GM19023 (cell line): ENCODE measurements around the gene ALPP.

Experiments used
- ATAC-seq: cut with Tn5 transposase; IDR thresholded peaks from one replicate; pipeline ENCODE4 v1.9.1; 2021; ENCODE audit warnings: mild to moderate bottlenecking, moderate library complexity; ENCODE audit not compliant: unreplicated experiment

The ALPP gene

DNA sequence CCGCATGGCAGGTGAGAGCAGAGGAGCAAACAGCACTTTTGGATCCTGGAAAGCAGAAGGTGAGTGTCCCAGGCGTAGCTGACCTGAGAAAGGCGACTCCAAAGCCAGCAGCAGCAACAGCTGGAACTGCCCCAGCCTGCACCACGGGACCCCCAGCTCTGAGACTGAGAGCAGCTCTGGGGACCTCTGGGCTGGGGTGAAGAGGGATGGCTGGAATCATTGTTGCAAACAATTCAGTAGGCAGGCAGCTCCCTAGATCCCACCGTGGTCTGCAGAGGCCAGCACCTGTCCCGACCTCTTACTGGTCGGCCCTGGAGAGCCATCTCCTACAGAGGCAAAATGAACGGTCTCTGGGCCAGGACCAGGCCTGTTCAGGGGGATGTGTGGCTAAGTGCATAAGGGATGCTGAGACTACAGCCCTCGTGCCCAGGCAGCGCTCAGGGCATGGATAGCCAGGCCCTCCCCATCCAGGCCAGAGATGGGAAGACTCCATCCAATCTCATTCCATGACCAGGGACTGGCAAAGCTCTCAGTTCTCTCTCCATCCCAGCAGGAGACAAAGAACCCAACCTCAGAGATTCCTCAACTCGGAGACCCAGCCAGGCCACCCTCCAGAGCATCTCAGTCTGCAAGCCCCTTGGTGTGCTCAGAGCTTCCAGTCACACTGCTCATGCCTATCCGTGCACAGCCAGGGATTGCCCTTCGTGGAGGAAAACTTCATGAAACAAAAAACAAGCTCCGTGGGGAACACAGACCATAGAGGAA is 38.2 kb upstream of the ALPP start:
- ATAC-seq: no peak

DNA sequence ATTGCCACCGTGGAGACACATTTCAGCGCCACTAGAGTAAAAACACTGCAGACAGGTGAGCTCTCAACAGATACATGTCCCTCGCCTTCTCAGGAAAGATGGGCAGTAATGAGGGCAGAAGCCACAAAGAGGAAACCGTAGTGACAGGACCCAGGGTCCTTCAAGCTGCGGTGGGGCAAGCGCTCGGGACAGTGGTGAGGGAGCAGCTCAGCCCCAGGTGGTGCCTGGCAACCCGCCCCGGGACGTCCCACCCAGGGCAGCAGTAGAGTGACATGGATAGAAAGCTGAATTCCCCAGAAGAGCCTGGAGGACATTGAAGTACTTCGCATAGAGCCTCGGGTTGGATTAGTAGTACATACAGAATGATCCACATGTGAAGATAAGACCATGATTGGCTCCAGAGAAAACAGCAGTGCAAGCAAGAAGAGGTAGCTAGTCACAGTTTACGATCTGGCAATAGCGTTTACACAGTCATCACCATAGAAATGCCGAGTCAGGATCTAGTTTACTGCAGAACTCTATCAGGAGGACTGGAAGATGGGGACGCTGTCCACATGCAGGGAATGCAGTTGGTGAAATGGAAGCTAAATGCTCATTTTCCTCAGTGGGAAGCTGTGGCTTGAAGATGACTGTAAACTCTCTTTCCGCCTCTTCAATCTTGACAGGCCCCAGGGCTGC is 37.4 kb upstream of the ALPP start:
- no peak for ATAC-seq

DNA sequence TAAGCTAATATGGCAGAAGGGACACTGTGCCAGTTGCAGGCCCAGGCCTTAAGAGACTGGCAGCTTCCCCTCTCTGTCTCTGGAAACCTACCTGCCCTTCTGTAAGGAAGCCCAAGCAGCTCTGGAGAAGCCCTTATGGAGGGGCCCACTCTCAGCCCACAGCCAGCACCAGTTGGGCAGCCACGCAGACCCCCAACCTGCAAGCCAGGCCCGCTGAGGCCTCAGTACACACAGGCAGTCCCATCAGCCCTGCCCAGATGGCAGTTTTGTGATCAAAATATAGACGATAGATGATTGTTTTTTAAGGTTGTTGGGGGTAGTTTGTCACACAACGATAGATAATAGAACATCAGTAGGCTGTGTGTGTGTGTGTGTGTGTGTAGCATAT is 36.8 kb upstream of the ALPP start:
- ATAC-seq: no peak

DNA sequence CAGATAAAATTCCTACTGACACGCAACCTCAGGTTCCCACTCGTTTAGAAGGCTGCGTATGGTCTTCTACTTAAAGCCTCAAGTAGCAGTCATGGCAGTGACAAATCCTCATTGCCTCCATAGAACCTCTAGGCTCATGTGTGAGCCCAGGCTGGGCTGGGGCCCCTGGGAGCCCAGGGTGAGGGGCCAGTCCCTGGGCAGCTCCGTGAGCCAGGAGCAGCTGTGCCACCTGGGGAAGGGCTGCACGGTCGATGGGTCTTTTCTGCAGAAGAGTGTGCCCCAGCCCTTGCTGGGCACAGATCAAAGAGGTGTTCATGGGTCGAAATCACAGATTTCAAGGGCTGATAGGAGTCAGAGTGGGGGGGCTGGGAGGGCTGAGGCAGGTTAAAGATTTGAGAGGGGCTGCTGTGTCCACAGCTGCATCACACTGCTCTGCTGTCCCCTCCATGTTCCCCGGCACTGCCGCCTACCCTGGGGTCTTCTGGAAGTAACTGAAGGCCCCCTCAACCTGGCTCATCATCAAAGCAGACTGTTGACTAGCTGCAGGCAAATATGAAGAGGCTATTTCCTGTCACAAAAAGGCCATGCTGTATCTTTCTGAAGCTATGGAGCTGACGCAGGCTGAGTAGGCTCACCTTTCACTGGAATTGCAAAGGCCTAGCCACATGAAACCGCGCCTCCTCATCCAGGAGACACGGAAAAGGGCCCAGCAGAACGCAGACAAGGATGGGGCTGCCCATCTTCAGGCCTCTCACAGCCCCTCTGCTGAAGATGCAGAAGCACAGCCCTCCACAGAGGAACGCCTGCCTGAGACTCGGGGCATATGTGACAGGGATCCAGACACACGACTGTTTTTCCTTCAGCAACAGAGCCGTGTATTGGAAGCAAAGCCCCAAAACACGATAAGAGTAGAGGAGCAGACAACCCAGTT is 35.7 kb upstream of the ALPP start:
- ATAC-seq: no peak

DNA sequence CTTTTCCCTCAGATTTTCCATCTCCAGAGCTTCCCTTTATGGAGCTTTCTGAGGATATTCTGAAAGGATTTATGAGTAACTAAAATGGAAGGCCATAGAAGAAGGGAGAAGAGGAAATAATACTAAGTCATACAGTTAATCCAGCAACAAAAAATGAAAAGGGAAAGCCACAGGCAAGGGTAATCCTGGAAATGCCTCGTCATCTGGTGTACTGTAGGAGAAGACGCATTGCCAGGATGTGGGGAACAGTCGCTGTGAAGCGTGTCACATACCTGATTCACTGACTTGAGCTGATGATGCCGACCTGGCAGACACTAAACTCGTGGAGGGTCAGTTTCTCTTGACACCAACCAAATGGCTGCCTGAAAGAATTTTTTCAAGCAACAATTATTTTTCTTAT is 34.7 kb upstream of the ALPP start:
- no peak for ATAC-seq

DNA sequence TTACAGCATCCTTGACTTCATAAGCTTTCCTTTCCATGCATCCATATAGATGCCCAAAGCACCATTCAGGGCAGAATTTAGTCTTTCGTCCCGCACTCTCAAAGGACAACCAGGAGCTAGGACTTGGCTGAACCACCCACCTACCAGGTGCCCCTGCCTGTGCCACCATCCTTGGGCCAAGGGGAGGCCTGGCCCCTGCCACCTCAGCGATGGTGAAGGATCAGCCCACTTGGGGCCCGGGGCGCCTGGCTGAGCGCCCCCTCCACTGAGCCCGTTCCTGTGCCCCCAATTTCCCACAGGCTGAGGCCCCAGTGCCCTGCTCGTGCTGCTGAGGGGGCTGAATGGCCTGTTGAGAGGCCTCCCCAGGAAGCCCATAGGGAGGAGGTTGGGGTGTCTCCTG is 33.3 kb upstream of the ALPP start:
- no peak for ATAC-seq

DNA sequence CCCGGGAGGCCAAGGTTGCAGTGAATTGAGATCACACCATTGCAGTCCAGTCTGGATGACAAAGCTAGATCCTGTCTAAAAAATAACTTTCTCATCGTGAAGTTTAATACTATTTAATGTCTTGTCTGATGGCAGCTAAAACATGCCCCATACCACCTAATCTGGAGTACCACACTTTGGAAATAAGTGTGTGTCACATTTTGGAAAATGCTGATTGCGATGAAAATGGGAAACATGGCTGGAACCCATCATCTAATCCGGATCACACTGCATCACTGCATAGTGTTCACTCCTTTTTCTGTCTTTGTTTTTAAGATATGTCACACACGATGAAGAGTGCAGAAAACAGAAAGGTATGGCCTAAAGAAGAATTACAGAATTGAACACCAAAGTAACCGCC is 31.2 kb upstream of the ALPP start:
- ATAC-seq: no peak

DNA sequence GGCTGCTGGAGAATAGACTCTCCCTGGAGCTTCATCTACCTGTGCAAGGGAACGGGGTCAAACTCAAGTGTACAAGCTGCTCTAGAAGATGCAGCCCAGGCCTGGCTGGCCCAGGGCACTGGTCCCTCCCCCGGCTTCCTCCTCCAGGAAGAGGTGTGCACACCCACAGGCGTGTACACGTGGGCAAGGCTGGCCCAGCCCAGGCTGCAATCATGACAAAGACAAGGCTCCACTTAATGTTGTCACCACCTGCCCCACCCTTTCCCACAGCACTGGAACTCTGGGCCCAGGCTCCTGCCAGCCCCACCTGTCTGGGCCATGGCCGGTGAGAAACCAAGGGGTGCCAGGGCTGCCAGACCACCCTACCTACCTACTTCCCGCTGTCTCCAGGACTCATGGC is 29.6 kb upstream of the ALPP start:
- no peak for ATAC-seq

DNA sequence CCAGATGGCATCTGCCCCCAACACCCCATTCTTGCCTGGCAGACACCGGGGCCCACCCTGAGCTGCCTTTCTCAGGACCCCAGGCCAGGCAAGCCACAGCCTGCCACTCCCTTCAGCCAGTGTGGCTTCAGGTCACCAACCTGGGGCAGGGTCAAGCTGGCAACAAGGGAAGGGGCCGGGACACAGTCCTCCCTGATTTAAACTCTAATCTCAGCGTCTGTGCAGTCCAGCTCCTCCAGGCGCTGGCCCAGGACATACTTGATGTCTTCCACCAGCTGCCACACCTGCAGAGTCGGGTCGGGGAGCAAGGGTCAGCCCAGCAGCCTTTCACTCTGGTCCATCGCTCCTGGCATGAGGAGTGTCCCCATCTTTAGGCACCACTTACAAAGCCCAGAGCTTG is 29.0 kb upstream of the ALPP start:
- no peak for ATAC-seq

DNA sequence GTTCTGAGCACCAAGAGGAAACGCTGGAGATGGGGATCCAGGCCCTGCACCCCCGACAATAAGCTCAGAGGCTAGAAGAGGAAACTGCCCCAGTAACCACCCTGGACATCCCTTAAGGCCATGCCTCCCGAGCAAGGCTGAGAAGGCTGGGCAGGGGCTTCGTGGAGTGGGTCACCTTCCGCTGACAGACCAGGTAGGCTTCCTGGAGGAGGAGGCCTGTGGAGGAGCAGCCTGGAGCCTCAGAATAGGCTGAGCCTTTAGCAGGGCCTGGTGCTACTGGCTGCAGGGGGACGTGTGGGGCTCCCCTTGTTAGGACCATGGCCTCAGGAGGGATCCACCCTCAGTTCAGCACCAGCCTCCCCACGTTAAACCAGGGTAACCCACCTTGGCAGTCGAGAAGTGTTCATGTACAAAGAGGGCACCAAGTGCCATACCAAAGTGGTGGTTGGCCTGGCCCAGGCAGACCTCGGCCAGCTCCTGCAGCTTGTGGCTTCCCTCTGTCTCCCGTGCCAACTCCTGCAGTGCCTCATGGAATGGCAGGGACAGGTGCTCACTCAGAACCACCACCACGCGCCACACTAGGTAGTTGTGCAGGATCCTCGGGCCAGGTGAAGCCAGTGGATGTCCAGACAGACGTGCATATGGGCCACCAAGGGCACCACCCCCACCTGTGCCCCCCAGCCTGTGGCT is 28.5 kb upstream of the ALPP start:
- no peak for ATAC-seq

DNA sequence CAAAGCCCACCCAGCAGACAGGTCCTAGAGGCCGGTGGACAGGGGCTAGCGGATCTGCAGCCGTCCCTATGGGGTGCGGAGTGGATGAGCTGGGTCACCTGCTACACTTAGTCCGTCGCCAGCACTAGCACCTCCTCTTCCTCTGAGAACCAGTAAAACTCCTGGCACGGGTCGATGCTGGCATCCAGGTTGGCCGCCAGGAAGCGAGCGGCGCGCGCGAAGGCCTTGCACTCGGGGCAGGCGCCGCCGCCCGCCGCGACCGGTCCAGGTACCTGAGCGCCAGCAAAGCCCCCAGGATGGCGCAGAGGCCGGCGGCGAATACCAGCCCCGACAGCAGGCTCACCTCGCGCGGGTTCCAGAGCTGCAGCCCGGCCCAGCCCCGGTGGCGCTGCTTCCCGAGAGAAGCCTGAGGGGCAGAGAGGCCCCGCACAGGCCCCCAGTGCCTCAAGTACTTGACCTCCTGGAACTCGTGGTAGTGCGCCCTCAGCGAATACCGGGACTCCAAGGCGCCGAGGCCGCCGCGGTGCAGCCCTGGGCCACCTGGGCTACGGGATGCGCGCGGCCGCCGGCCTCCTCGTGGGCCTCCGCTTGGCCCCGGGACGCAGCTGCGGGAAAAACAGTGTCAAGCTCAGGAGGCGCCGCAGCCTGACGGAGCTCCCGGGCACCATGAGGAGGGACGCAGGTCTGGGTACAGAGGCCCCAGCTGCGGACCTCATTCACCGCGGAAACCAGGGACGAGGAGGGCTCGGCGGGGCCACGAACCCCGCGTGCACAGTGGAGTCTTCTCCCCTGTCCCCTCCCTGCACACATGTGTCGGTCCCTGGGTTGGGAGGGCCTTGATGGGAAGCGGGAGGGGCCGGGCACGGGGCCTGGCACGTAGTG is 27.5 kb upstream of the ALPP start:
- ATAC-seq: no peak

DNA sequence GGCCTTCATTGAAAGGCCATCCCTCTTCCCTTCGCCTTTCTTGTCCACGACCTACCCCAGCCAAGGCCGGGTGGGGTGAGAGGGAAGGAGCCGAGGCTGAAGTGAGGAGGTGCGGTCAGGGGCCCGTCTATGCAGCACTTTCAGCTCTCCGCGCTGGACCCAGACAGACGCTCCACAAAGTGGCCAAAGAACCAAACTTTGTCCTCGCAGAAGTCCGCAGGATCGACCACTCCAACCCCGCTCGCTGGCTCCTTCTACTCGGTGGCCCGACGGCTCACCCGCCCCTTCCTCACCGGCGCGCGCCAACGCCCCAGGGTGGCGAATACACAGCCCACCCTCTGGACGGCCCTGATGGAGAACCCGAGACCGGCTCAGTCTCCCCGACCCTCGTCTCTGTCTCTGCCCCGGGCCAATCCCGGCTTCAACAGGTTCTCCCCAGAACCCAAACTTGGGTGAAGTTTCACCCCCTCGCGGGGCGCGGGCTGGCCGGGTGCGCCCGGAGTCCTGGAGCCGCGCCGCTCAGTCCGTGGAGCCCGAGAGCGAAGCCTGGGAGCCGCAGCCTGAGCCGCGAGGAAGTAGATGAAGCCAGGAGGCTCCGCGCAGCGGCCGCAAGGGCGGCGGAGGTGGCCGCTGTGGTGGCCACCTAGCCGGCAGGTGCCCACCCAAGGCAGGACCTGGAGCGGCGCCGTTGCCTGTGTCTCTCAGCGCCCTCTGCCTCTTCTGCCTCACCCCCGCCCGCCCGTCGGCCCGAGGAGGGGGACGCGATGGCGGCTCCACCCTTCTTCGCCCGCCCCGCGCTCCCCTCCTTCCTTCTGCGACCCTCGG is 26.7 kb upstream of the ALPP start:
- ATAC-seq: no peak

DNA sequence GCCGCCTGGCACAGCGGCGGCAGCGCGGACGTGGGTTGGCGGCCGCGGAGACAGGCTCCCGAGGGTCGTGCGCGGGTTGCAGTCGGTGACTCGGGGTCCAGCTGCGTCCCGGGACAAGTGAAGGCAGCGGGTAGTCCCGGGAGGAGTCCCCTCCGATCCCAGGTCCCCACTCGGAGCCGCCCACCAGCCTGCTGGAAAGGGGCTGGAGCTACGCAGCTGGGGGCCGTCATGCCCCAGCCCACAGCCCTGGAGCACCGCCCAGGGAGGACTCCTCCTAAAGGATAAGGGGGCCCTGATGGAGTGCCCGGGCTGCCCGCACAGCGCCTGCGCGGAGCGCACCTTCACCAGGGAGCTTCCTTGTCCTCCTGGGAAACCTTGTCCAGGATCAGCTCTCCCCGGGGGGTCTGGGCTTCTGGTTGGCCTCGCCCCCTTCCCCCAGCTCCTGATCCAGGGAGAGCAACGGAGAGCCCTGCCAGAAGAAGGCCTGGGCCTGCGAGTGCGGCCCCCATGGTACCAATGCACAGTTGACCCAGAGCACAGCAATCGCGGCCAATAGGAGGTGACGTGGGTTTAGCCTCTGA is 25.9 kb upstream of the ALPP start:
- no peak for ATAC-seq

DNA sequence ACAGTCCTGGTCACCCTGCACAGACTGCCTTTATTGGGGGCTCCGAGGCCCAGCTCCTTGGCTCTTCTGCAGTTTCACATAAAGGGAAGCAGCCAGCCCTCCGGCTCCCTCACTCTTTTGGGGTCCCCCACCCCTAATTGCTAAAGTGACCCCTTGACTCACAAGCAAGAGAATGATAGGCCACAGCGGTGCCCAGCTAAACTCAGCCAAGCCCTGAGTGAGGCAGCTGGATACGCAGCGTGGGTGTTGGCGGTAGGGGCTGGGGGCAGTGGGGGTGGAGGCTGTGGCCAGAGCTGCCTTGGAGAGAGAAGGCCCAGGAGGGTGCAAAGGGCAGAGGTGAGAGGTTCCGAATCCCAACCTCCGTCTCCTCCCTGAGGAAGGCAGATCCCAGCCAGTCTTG is 25.5 kb upstream of the ALPP start:
- no peak for ATAC-seq

DNA sequence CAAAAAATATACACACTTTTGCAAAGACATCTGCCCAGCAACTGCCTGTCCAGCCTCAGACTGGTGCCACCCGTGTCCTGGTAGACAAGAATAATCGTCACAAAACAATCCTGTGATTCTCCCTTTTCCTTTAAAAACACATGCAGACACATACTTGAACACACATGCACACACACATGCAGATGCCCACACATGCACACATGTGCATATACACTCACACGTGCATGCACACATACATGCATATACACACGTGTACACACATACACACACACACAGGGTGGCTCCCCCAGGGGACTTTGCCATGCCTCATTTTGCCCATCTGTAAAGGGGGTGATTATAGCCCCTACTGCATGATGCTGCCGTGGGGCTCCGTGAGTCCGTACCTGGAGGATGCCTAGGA is 24.9 kb upstream of the ALPP start:
- ATAC-seq: no peak

DNA sequence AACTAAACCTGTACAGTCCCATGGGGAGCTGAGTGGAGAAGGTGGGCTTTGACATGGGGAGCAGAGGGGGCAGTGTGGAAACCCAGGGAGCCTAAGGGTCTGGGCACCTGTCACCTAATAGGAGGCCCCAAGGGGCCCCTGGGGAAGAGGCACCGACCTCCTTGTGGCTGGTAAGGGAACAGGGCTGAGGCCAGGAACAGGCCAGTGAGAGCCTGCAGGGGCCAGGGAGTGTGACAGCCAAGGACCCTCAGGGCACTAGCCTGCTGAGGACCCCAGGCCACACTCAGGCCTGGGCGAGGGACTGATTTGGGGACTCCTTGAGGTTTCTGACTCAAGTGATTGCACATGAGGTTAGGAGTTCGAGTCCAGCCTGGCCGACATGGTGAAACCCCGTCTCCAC is 24.5 kb upstream of the ALPP start:
- ATAC-seq: no peak

DNA sequence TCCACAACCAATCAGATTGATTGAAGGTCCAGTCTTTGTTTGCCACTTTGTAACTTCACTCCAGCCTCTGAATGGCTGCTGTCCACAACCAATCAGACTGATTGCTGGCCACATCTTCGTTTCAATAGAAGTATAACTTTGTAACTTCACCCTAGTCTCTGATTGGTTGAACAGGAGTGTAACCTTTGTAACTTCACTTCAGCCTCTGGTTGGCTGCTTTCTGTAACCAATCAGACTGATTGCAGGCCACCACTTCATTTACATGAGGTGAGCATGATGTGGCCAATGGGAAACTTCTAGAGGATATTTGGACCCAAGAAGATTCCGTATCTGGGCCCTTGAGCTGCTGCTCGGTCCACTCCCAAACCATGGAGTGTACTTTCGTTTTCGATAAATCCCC is 16.9 kb upstream of the ALPP start:
- ATAC-seq: no peak

DNA sequence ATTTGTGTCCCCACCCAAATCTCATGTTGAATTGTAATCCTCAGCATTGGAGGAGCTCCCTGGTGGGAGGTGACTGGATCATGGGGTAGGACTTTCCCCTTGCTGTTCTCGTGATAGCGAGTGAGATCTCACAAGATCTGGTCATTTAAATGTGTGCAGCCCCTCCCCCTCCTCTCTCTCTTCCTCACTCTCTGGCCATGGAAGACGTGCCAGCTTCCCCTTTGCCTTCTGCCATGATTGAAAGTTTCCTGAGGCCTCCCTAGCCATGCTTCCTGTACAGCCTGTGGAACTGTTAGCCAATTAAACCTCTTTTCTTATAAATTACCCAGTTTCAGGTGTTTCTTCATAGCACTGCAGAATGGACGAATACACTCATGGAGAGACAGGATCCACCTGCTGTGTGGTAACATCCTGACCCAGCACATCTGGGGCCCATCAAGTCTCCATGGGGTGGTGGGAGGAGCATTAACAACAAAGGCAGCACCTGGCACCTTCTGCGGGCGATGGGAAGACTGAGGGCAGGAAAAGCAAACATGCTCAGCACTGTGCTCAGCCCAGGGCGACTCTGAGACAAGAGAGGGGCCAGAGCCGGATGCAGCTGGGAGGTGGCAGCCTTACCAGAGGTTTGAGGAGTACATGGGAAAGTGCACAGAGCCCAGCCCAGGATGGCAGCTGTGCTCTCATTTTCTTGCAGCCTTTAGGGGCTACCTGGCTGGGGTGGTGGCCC is 16.2 kb upstream of the ALPP start:
- no peak for ATAC-seq
